RWPE1 (cell line): ENCODE results near the gene PPP3CA.

Source experiments
- CTCF ChIA-PET: fragments of 350-600 bp; sonication (Branson Sonifier 250); formaldehyde crosslinking; extraction: SDS; loops from one replicate; lab custom pipeline; 2021; lab: Yijun Ruan, JAX
- POLR2A ChIA-PET: fragments of 400-600 bp; formaldehyde crosslinking; extraction: SDS; loops from one replicate; lab custom pipeline; 2020; ENCODE audit warnings: antibody characterized with exemption; ENCODE audit not compliant: low non-redundant PET; lab: Yijun Ruan, JAX
- DNase-seq: peaks from one replicate; pipeline ENCODE4 v3.0.0; 2012; ENCODE audit warnings: low spot score
- H3K27ac ChIP-seq: fragments of 450-650 bp; 2 replicates; pipeline ENCODE4 v1.5.1; 2017
- CTCF ChIP-seq: fragments of 450-650 bp; conservative IDR thresholded peaks from 2 replicates; pipeline ENCODE4 v1.5.1; 2017; ENCODE audit warnings: low read depth, mild to moderate bottlenecking

PPP3CA gene

GRCh38 chr4:101028886-101029285 lies 318.4 kb downstream of the PPP3CA start:
- ChIA-PET CTCF (interaction anchor here (0.7 kb wide), 2 partner anchors 180 to 1110 kb away, joined by 3 to 8 read pairs; no protein-coding TSS in a partner anchor), POLR2A (no interaction called here)
- DNase-seq = no peak
- TF ChIP-seq CTCF = no peak
- H3K27ac ChIP-seq = no peak overlapping the region

- ChIA-PET POLR2A (no interaction called here), CTCF (interaction anchor here (1.2 kb wide), 1 partner anchor 19 kb away, joined by 3 read pairs; no protein-coding TSS in a partner anchor)
- H3K27ac ChIP-seq = no peak overlapping the region
- DNase-seq = no peak
- TF ChIP-seq CTCF = no peak
Measured at GRCh38 chr4:101027721-101028120, 319.6 kb downstream of the PPP3CA start.

- TF ChIP-seq CTCF = no peak
- POLR2A ChIA-PET = interaction anchor here (0.7 kb wide), 1 partner anchor 1474 kb away, joined by 3 read pairs; no protein-coding TSS in a partner anchor
- CTCF ChIA-PET = interaction anchor here (0.7 kb wide), 2 partner anchors 11 to 125 kb away, joined by 3 read pairs; no protein-coding TSS in a partner anchor
- no peak overlapping the region for H3K27ac ChIP-seq
- no peak for DNase-seq
Measured at GRCh38 chr4:101025755-101026154, 321.6 kb downstream of the PPP3CA start.

- ChIA-PET POLR2A (no interaction called here), CTCF (interaction anchor here (0.6 kb wide), 1 partner anchor 14 kb away, joined by 4 read pairs; no protein-coding TSS in a partner anchor)
- no peak for TF ChIP-seq CTCF
- no peak for DNase-seq
- no peak overlapping the region for H3K27ac ChIP-seq
Measured at GRCh38 chr4:101022151-101023024, 324.9 kb downstream of the PPP3CA start.

GRCh38 chr4:101020956-101021355 lies 326.4 kb downstream of the PPP3CA start:
- no peak overlapping the region for H3K27ac ChIP-seq
- peak; percentile 38 for DNase-seq
- ChIA-PET CTCF (interaction anchor here (0.6 kb wide), 1 partner anchor 1294 kb away, joined by 4 read pairs; no protein-coding TSS in a partner anchor), POLR2A (no interaction called here)
- TF ChIP-seq CTCF = no peak

- POLR2A ChIA-PET = no interaction called here
Measured at GRCh38 chr4:101019941-101020401, 327.4 kb downstream of the PPP3CA start.

More at GRCh38 chr4:101019941-101020401, 327.4 kb downstream of the PPP3CA start:
- DNase-seq = peak; percentile 56
- no peak for TF ChIP-seq CTCF
- CTCF ChIA-PET = interaction anchor here (0.6 kb wide), 1 partner anchor 924 kb away, joined by 3 read pairs; no protein-coding TSS in a partner anchor
- no peak overlapping the region for H3K27ac ChIP-seq
